NCI-H2171 (cell line): ENCODE measurements around the gene ITGB7.
"Not testable (repeated sequence)": the region's sequence is repeated elsewhere in the genome, so short reads cannot be mapped to it uniquely, and the experiment has no call there.

Experiments
- DNase-seq: peaks from one replicate; lab custom pipeline; 2025; lab: John Stamatoyannopoulos, UW

Gene ITGB7

GRCh38 chr12:53178803-53179202, 28.2 kb downstream of the ITGB7 start:
- not testable (repeated sequence) for DNase-seq

GRCh38 chr12:53177447-53177846, 29.6 kb downstream of the ITGB7 start:
- not testable (repeated sequence) for DNase-seq

- DNase-seq, result no peak
Measured at GRCh38 chr12:53176750-53177149, 30.3 kb downstream of the ITGB7 start.

GRCh38 chr12:53174881-53175491, 32.1 kb downstream of the ITGB7 start:
- no peak for DNase-seq

GRCh38 chr12:53173085-53173715, 33.9 kb downstream of the ITGB7 start:
- no peak for DNase-seq

GRCh38 chr12:53172352-53172751, 34.7 kb downstream of the ITGB7 start:
- no peak for DNase-seq

- DNase-seq, result no peak
Measured at GRCh38 chr12:53171725-53172329, 35.2 kb downstream of the ITGB7 start.

- DNase-seq, result no peak
Measured at GRCh38 chr12:53170876-53171724, 36.0 kb downstream of the ITGB7 start.

GRCh38 chr12:53170215-53170614, 36.8 kb downstream of the ITGB7 start:
- DNase-seq, result no peak

GRCh38 chr12:53169644-53170043, 37.4 kb downstream of the ITGB7 start:
- no peak for DNase-seq

- no peak for DNase-seq
Measured at GRCh38 chr12:53166837-53167236, 40.2 kb downstream of the ITGB7 start.

GRCh38 chr12:53163008-53163407, 44.0 kb downstream of the ITGB7 start:
- DNase-seq, result not testable (repeated sequence)

GRCh38 chr12:53161119-53161911, 45.7 kb downstream of the ITGB7 start:
- no peak for DNase-seq

- no peak for DNase-seq
Measured at GRCh38 chr12:53160673-53161072, 46.4 kb downstream of the ITGB7 start.

- DNase-seq, result no peak
Measured at GRCh38 chr12:53160000-53160399, 47.1 kb downstream of the ITGB7 start.

GRCh38 chr12:53159195-53159839, 47.7 kb downstream of the ITGB7 start:
- no peak for DNase-seq

- DNase-seq, result no peak
Measured at GRCh38 chr12:53152390-53152789, 54.7 kb downstream of the ITGB7 start.

GRCh38 chr12:53151039-53151438, 56.0 kb downstream of the ITGB7 start:
- DNase-seq, result no peak

- DNase-seq, result no peak
Measured at GRCh38 chr12:53147653-53148052, 59.4 kb downstream of the ITGB7 start.

GRCh38 chr12:53147181-53147580, 59.9 kb downstream of the ITGB7 start:
- no peak for DNase-seq
